Progenitor cell of endocrine pancreas (in vitro differentiated cells): ENCODE data around the gene SMPD2. TPM values are rescaled to one million over a fixed set of nuclear protein-coding genes. Genes with fewer than 3 reads are reported as not detected.

ENCODE experiments used
- DNase-seq: peaks from one replicate; pipeline ENCODE4 v3.0.0; 2021; ENCODE audit warnings: low spot score; ENCODE audit not compliant: unreplicated experiment
- H3K27ac Mint-ChIP-seq: 2 replicates; pipeline ENCODE4 v1.8.0; 2021; ENCODE audit warnings: mild to moderate bottlenecking, moderate library complexity, mixed read lengths
- H3K27me3 Mint-ChIP-seq: 2 replicates; pipeline ENCODE4 v1.8.0; 2021; ENCODE audit warnings: mixed read lengths
- H3K36me3 Mint-ChIP-seq: 2 replicates; pipeline ENCODE4 v1.8.0; 2022; ENCODE audit warnings: mixed read lengths; ENCODE audit not compliant: insufficient read depth
- H3K4me1 Mint-ChIP-seq: 2 replicates; pipeline ENCODE4 v1.8.0; 2021; ENCODE audit warnings: low read depth, mixed read lengths
- H3K4me3 Mint-ChIP-seq: 2 replicates; pipeline ENCODE4 v1.8.0; 2021; ENCODE audit warnings: low read depth, mild to moderate bottlenecking, moderate library complexity, mixed read lengths
- H3K9me3 Mint-ChIP-seq: 2 replicates; pipeline ENCODE4 v1.8.0; 2021; ENCODE audit warnings: low read depth, mixed read lengths
- CTCF ChIP-seq: fragments of 200-600 bp; sonication (generic); IDR thresholded peaks from one replicate; pipeline ENCODE4 v1.5.0; 2021; ENCODE audit warnings: antibody characterized with exemption, mild to moderate bottlenecking; ENCODE audit not compliant: unreplicated experiment
- total RNA-seq: library from RNA; stranded (reverse); gene quantifications from 2 replicates; pipeline ENCODE4 v1.2.1, GENCODE V29; 2021

The SMPD2 gene
- total RNA-seq, 1 donor from 2014 or later = 13.6 TPM

GRCh38 chr6:109475625-109476024 is 35.1 kb downstream of the SMPD2 start:
- Mint-ChIP-seq H3K4me3 (no peak overlapping the region), H3K27me3 (no peaks in the 10 kb centered on the region), H3K9me3 (no peaks in the 10 kb centered on the region), H3K4me1 (peaks cover 39% of the 10 kb centered on the region), H3K27ac (no peak overlapping the region), H3K36me3 (peaks cover 38% of the 10 kb centered on the region)
- no peak for DNase-seq
- TF ChIP-seq CTCF = no peak

- H3K9me3 Mint-ChIP-seq = no peaks in the 10 kb centered on the region
- peaks cover 52% of the 10 kb centered on the region for H3K4me1 Mint-ChIP-seq
- H3K27me3 Mint-ChIP-seq = no peaks in the 10 kb centered on the region
- no peak for DNase-seq
- H3K4me3 Mint-ChIP-seq = peak overlapping the region; percentile 45
- TF ChIP-seq CTCF = no peak
- H3K27ac Mint-ChIP-seq = peak overlapping the region; percentile 97
- H3K36me3 Mint-ChIP-seq = peaks cover 41% of the 10 kb centered on the region
These were observed 36.7 kb downstream of the SMPD2 start for GRCh38 chr6:109477184-109477583.

GRCh38 chr6:109477725-109478124 is 37.2 kb downstream of the SMPD2 start:
- peaks cover 38% of the 10 kb centered on the region for H3K36me3 Mint-ChIP-seq
- H3K27ac Mint-ChIP-seq = peak overlapping the region; percentile 97
- peaks cover 54% of the 10 kb centered on the region for H3K4me1 Mint-ChIP-seq
- DNase-seq = no peak
- peak overlapping the region; percentile 45 for H3K4me3 Mint-ChIP-seq
- H3K27me3 Mint-ChIP-seq = no peaks in the 10 kb centered on the region
- TF ChIP-seq CTCF = no peak
- H3K9me3 Mint-ChIP-seq = no peaks in the 10 kb centered on the region

GRCh38 chr6:109478222-109478805 is 37.8 kb downstream of the SMPD2 start:
- Mint-ChIP-seq H3K4me1 (peaks cover 54% of the 10 kb centered on the region), H3K9me3 (no peaks in the 10 kb centered on the region), H3K4me3 (peak overlapping the region; percentile 45), H3K27ac (peak overlapping the region; percentile 97), H3K27me3 (no peaks in the 10 kb centered on the region), H3K36me3 (peaks cover 34% of the 10 kb centered on the region)
- DNase-seq = no peak
- no peak for TF ChIP-seq CTCF

GRCh38 chr6:109478841-109479624 is 38.5 kb downstream of the SMPD2 start:
- no peaks in the 10 kb centered on the region for H3K9me3 Mint-ChIP-seq
- H3K27ac Mint-ChIP-seq = peak overlapping the region; percentile 97
- H3K4me1 Mint-ChIP-seq = peaks cover 54% of the 10 kb centered on the region
- no peak for DNase-seq
- no peak for TF ChIP-seq CTCF
- peaks cover 4% of the 10 kb centered on the region for H3K27me3 Mint-ChIP-seq
- peaks cover 31% of the 10 kb centered on the region for H3K36me3 Mint-ChIP-seq
- H3K4me3 Mint-ChIP-seq = peak overlapping the region; percentile 45
